ENCODE results near the gene DUSP10.

DNA sequence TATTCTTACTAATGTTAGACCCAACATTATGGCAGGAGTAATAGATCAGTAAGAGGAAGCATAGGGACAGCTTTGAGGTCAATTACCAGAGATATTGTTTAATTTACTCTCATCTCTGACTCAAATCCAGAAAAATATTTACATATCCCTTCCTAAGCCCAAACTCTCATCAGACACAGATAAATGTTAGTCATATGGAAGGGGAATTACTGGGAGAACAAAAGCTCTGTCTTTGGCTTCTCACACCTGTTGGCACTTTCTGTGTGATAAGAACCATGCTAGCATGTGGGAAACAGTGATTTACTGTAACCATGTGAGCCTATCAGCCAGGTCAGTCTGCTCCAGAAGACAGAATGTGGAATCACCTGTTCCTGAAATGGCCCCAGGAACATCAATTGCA is 72.4 kb downstream of the DUSP10 start:
- TF ChIP-seq CTCF (IDR thresholded peaks at IDR 0.05) = no peak
- no peak for TF ChIP-seq POLR2AphosphoS5 (IDR thresholded peaks at IDR 0.05)
- TF ChIP-seq POLR2A (IDR thresholded peaks at IDR 0.05) = no peak

Data from prostate gland (tissue), 2 donors.